WTC11 (cell line): ENCODE data around the gene CTBP1.

Experiments used
- AFF4 ChIP-seq: sonication (generic); formaldehyde crosslinking; IDR thresholded peaks from 2 replicates; pipeline ENCODE4 v1.8.1; 2023; ENCODE audit warnings: mild to moderate bottlenecking, missing genetic modification reagents, borderline replicate concordance
- ATF2 ChIP-seq: sonication (generic); formaldehyde crosslinking; IDR thresholded peaks from 2 replicates; pipeline ENCODE4 v1.8.1; 2022; ENCODE audit warnings: low read depth, missing genetic modification reagents, borderline replicate concordance
- ATF6 ChIP-seq: sonication (generic); formaldehyde crosslinking; IDR thresholded peaks from 2 replicates; pipeline ENCODE4 v1.8.1; 2023; ENCODE audit warnings: mild to moderate bottlenecking, missing genetic modification reagents
- CBFB ChIP-seq: sonication (generic); formaldehyde crosslinking; IDR thresholded peaks from 2 replicates; pipeline ENCODE4 v1.8.1; 2022; ENCODE audit warnings: mild to moderate bottlenecking, low read depth, missing genetic modification reagents
- CTCF ChIP-seq: fragments of 200-600 bp; IDR thresholded peaks from 2 replicates; pipeline ENCODE4 v1.8.0; 2022; ENCODE audit warnings: antibody characterized with exemption
- FOXP4 ChIP-seq: sonication (generic); formaldehyde crosslinking; IDR thresholded peaks from 2 replicates; pipeline ENCODE4 v1.8.0; 2022; ENCODE audit warnings: mild to moderate bottlenecking, missing genetic modification reagents
- MAX ChIP-seq: sonication (generic); formaldehyde crosslinking; IDR thresholded peaks from 2 replicates; pipeline ENCODE4 v1.8.0; 2022; ENCODE audit warnings: mild to moderate bottlenecking, missing genetic modification reagents
- NR3C1 ChIP-seq: sonication (generic); formaldehyde crosslinking; conservative IDR thresholded peaks from 2 replicates; pipeline ENCODE4 v1.8.1; 2023; ENCODE audit warnings: low read depth, mild to moderate bottlenecking, missing genetic modification reagents
- SP1 ChIP-seq: sonication (generic); formaldehyde crosslinking; conservative IDR thresholded peaks from 2 replicates; pipeline ENCODE4 v1.8.1; 2022; ENCODE audit warnings: missing genetic modification reagents
- TCF7 ChIP-seq: sonication (generic); formaldehyde crosslinking; IDR thresholded peaks from 2 replicates; pipeline ENCODE4 v1.8.0; 2022; ENCODE audit warnings: mild to moderate bottlenecking, low read depth, missing genetic modification reagents, moderate library complexity
- TEAD4 ChIP-seq: sonication (generic); formaldehyde crosslinking; IDR thresholded peaks from 2 replicates; pipeline ENCODE4 v1.8.0; 2022; ENCODE audit warnings: mild to moderate bottlenecking, missing genetic modification reagents
- ZNF416 ChIP-seq: fragments of 250-450 bp; sonication (Bioruptor Pico); IDR thresholded peaks from 2 replicates; pipeline ENCODE4 v1.9.0; 2021; ENCODE audit warnings: mild to moderate bottlenecking, inconsistent platforms
- ZNF512 ChIP-seq: sonication (generic); formaldehyde crosslinking; IDR thresholded peaks from 2 replicates; pipeline ENCODE4 v1.8.1; 2022; ENCODE audit warnings: missing genetic modification reagents, borderline replicate concordance

GRCh38 chr4:1172971-1173757 is 75.8 kb downstream of the CTBP1 start:
- TF ChIP-seq CTCF = no peak
- no peak for TF ChIP-seq ZNF416 (CRISPR knock-in tag)
- TF ChIP-seq MAX = no peak
- TF ChIP-seq SP1 (CRISPR knock-in tag) = no peak
- TF ChIP-seq NR3C1 (CRISPR knock-in tag) = no peak
- no peak for TF ChIP-seq ATF2 (CRISPR knock-in tag)
- TF ChIP-seq ATF6 (CRISPR knock-in tag) = no peak
- TF ChIP-seq CBFB (CRISPR knock-in tag) = no peak
- TF ChIP-seq ZNF512 = no peak
- TF ChIP-seq TCF7 (CRISPR knock-in tag) = no peak
- TF ChIP-seq FOXP4 (CRISPR knock-in tag) = no peak
- TF ChIP-seq TEAD4 (CRISPR knock-in tag) = no peak
- TF ChIP-seq AFF4 (CRISPR knock-in tag) = no peak
